ENCODE results near the gene MYO3B. TPM values are rescaled to one million over a fixed set of nuclear protein-coding genes. Genes with fewer than 3 reads are reported as not detected.

MYO3B gene
- total RNA-seq, 1 experiment from 2014 or later = 0.09 TPM

DNA sequence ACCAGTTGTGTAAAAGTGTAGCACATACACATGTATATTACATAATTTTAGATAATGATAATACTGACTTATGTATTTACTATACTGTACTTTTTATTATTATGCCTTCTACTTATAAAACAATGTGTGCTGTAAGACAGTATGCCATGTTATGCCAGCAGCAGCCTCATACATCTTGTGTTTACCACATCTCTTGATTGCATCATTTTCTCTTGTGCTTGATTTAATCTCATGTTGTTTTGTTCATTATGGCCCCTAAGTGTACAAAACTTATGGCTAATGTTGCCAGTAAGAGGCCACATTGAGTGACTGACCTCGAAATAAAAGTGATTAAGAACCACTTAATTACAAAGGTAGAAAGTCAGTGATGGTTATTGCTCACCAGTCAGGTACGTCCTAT, 409.2 kb downstream of the MYO3B start:
- Histone ChIP-seq H3K36me3 (ENCODE audit: control insufficient read depth, insufficient read depth, low read length) (no peaks in the 10 kb centered on the region), H3K4me1 (no peaks in the 10 kb centered on the region), H3K9me3 (no peaks in the 10 kb centered on the region), H3K4me3 (ENCODE audit: low read depth, low read length) (no peak overlapping the region), H3K27me3 (replicated peaks; ENCODE audit: control insufficient read depth, insufficient read depth, low read length) (0 out of 2 replicates have a peak, but pooled peaks cover 1% of the 10 kb centered on the region)
- Mint-ChIP-seq H3K36me3 (ENCODE audit: insufficient read depth, unreplicated experiment) (no peaks in the 10 kb centered on the region), H3K27ac (ENCODE audit: unreplicated experiment) (no peak overlapping the region), H3K4me3 (ENCODE audit: unreplicated experiment) (no peak overlapping the region), H3K27me3 (ENCODE audit: insufficient read depth, unreplicated experiment) (no peaks in the 10 kb centered on the region), H3K9me3 (ENCODE audit: unreplicated experiment) (no peaks in the 10 kb centered on the region), H3K4me1 (ENCODE audit: low read depth, unreplicated experiment) (no peaks in the 10 kb centered on the region)
- ChIA-PET POLR2A (no interaction called here), CTCF (interaction anchor here (0.6 kb wide), 1 partner anchor 244 kb away, joined by 3 read pairs; no protein-coding TSS in a partner anchor)
- intact Hi-C loops (cut with micrococcal nuclease; ENCODE audit: unreplicated experiment) = loop anchor here (10.0 kb wide), 1 partner anchor 228 kb away; the partner anchor contains the start of gene GAD1
- TF ChIP-seq, protein P1, sequence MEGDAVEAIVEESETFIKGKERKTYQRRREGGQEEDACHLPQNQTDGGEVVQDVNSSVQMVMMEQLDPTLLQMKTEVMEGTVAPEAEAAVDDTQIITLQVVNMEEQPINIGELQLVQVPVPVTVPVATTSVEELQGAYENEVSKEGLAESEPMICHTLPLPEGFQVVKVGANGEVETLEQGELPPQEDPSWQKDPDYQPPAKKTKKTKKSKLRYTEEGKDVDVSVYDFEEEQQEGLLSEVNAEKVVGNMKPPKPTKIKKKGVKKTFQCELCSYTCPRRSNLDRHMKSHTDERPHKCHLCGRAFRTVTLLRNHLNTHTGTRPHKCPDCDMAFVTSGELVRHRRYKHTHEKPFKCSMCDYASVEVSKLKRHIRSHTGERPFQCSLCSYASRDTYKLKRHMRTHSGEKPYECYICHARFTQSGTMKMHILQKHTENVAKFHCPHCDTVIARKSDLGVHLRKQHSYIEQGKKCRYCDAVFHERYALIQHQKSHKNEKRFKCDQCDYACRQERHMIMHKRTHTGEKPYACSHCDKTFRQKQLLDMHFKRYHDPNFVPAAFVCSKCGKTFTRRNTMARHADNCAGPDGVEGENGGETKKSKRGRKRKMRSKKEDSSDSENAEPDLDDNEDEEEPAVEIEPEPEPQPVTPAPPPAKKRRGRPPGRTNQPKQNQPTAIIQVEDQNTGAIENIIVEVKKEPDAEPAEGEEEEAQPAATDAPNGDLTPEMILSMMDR (IDR thresholded peaks at IDR 0.05; ENCODE audit: insufficient read depth in 1 of 2, low read depth in 1 of 2, low read length in 1 of 2, severe bottlenecking in 1 of 2, unreplicated experiment in 1 of 2) = no peak
- no peak for DNase-seq
- BruUV-seq (replicated peaks) = no TSS peak

DNA sequence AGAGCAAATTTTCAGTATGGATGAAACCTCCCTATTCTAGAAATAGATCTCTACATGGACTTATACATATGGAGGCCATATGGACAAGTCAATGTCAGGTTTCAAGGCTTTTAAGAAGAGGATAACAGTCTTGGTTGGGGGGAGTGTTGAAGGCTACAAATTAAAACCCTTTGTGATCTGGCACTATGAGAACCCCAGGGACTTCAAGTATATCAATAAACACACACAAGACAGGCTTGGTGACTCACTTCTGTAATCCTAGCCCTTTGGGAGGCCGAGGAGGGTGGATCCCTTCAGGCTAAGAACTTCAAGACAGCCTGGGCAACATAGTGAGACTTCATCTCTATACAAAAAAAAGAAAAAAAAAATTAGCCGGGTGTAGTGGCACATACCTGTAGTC, 410.0 kb downstream of the MYO3B start:
- no peaks in the 10 kb centered on the region for H3K4me1 ChIP-seq
- POLR2A ChIA-PET = no interaction called here
- CTCF ChIA-PET = no interaction called here

DNA sequence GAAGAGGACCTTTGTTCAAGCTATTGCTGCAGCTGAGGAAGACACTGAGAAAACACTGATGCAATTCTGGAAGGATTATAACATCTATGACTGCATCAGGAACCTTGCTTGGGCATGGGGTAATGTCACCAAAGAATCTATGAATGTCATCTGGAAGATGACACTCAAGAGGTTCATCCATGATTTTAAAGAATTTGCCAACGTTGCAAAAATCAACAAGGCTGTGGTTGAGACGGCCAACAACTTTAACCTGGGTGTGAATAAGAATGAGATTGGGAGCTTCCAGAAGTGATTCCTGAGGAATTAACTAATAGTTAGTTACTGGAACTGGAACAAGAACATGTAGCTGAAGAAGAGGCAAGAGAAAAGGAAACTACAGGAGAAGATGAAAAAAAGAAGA, 410.8 kb downstream of the MYO3B start:
- CTCF ChIA-PET = no interaction called here

More for the DNA sequence above, 410.0 kb downstream of the MYO3B start:
- no peaks in the 10 kb centered on the region for H3K9me3 Mint-ChIP-seq (ENCODE audit: unreplicated experiment)
- H3K4me1 Mint-ChIP-seq (ENCODE audit: low read depth, unreplicated experiment) = no peaks in the 10 kb centered on the region
- no peak overlapping the region for H3K27ac Mint-ChIP-seq (ENCODE audit: unreplicated experiment)
- TF ChIP-seq, protein P1 (IDR thresholded peaks at IDR 0.05; ENCODE audit: insufficient read depth in 1 of 2, low read depth in 1 of 2, low read length in 1 of 2, severe bottlenecking in 1 of 2, unreplicated experiment in 1 of 2) = no peak
- H3K4me3 ChIP-seq (ENCODE audit: low read depth, low read length) = no peak overlapping the region
- intact Hi-C loops (cut with micrococcal nuclease; ENCODE audit: unreplicated experiment) = loop anchor here (10.0 kb wide), 1 partner anchor 227 kb away; the partner anchor contains the start of gene GAD1
- no peaks in the 10 kb centered on the region for H3K9me3 ChIP-seq
- no TSS peak for BruUV-seq (replicated peaks)
- H3K4me3 Mint-ChIP-seq (ENCODE audit: unreplicated experiment) = no peak overlapping the region
- no peaks in the 10 kb centered on the region for H3K36me3 Mint-ChIP-seq (ENCODE audit: insufficient read depth, unreplicated experiment)
- H3K36me3 ChIP-seq (ENCODE audit: control insufficient read depth, insufficient read depth, low read length) = no peaks in the 10 kb centered on the region
- H3K27me3 ChIP-seq (replicated peaks; ENCODE audit: control insufficient read depth, insufficient read depth, low read length) = 0 out of 2 replicates have a peak, but pooled peaks cover 1% of the 10 kb centered on the region
- DNase-seq = no peak
- no peaks in the 10 kb centered on the region for H3K27me3 Mint-ChIP-seq (ENCODE audit: insufficient read depth, unreplicated experiment)

More for the DNA sequence above, 410.8 kb downstream of the MYO3B start:
- H3K27ac Mint-ChIP-seq (ENCODE audit: unreplicated experiment) = no peak overlapping the region
- no peaks in the 10 kb centered on the region for H3K9me3 Mint-ChIP-seq (ENCODE audit: unreplicated experiment)
- no peaks in the 10 kb centered on the region for H3K27me3 Mint-ChIP-seq (ENCODE audit: insufficient read depth, unreplicated experiment)
- Histone ChIP-seq H3K4me1 (no peaks in the 10 kb centered on the region), H3K36me3 (ENCODE audit: control insufficient read depth, insufficient read depth, low read length) (no peaks in the 10 kb centered on the region), H3K9me3 (no peaks in the 10 kb centered on the region), H3K4me3 (ENCODE audit: low read depth, low read length) (no peak overlapping the region), H3K27me3 (replicated peaks; ENCODE audit: control insufficient read depth, insufficient read depth, low read length) (0 out of 2 replicates have a peak, but pooled peaks cover 1% of the 10 kb centered on the region)
- no peaks in the 10 kb centered on the region for H3K4me1 Mint-ChIP-seq (ENCODE audit: low read depth, unreplicated experiment)
- no peaks in the 10 kb centered on the region for H3K36me3 Mint-ChIP-seq (ENCODE audit: insufficient read depth, unreplicated experiment)
- intact Hi-C loops (cut with micrococcal nuclease; ENCODE audit: unreplicated experiment) = loop anchor here (10.0 kb wide), 1 partner anchor 226 kb away; the partner anchor contains the start of gene GAD1
- TF ChIP-seq, protein P1 (IDR thresholded peaks at IDR 0.05; ENCODE audit: insufficient read depth in 1 of 2, low read depth in 1 of 2, low read length in 1 of 2, severe bottlenecking in 1 of 2, unreplicated experiment in 1 of 2) = no peak
- BruUV-seq (replicated peaks) = no TSS peak
- POLR2A ChIA-PET = no interaction called here
- DNase-seq = no peak
- H3K4me3 Mint-ChIP-seq (ENCODE audit: unreplicated experiment) = no peak overlapping the region

All from Caco-2 (cell line).